ENCODE data around the gene TENM4.

The TENM4 gene

GRCh38 chr11:79068356-79068755, 372.5 kb downstream of the TENM4 start:
- H2BK15ac ChIP-seq (ENCODE audit: low read length), result no peak overlapping the region
- H3K36me3 ChIP-seq (replicated peaks in 1 of 2; ENCODE audit: control insufficient read depth in 2 of 2, insufficient read depth in 2 of 2, low read length in 2 of 2), result no peaks in the 10 kb centered on the region
- no peak overlapping the region for H2BK12ac ChIP-seq (ENCODE audit: low read length)
- no peaks in the 10 kb centered on the region for H3K79me1 ChIP-seq (ENCODE audit: low read depth, low read length)
- H3K4me3 ChIP-seq (ENCODE audit: low read length in 2 of 2), result no peak overlapping the region
- no peak overlapping the region for H3K27ac ChIP-seq (replicated peaks; ENCODE audit: low read length)
- H2BK120ac ChIP-seq (ENCODE audit: low read depth, low read length), result no peak overlapping the region
- no peak overlapping the region for H2AK5ac ChIP-seq (ENCODE audit: low read depth, low read length)
- H2BK5ac ChIP-seq (ENCODE audit: low read length), result no peak overlapping the region
- no CpG with 5 or more reads among the region's 1 CpG for WGBS, 2 donors (ENCODE audit: extremely low coverage in 2 of 2, insufficient read length in 2 of 2, insufficient replicate concordance in 1 of 2)
- no peak overlapping the region for H4K91ac ChIP-seq (ENCODE audit: low read depth, low read length, poor library complexity)
- H3K9me3 ChIP-seq (replicated peaks in 1 of 2; ENCODE audit: control insufficient read depth in 2 of 2, insufficient read depth in 1 of 2, low read depth in 1 of 2, low read length in 2 of 2), result no peaks in the 10 kb centered on the region
- peaks cover 0 to 11% of the 10 kb centered on the region in 2 donors for H3K4me1 ChIP-seq (ENCODE audit: control insufficient read depth in 2 of 2, insufficient read depth in 1 of 2, low read depth in 1 of 2, low read length in 2 of 2)
- DNase-seq (ENCODE audit: low spot score), result no peak
- H3K18ac ChIP-seq (ENCODE audit: low read length), result no peak overlapping the region
- no peak overlapping the region for H3K9ac ChIP-seq (ENCODE audit: low read depth, low read length, poor library complexity)
- H3K27me3 ChIP-seq (ENCODE audit: control insufficient read depth in 3 of 3, insufficient read depth in 3 of 3, low read depth in 1 of 3, low read length in 3 of 3), result peaks cover 0 to 2% (median 0%) of the 10 kb centered on the region in 3 experiments
- no peak overlapping the region for H3K4ac ChIP-seq (ENCODE audit: low read length)
- H3K4me2 ChIP-seq (ENCODE audit: insufficient read depth, low read length, poor library complexity, severe bottlenecking), result no peak overlapping the region
- H3K23ac ChIP-seq (ENCODE audit: low read depth, low read length, poor library complexity), result no peak overlapping the region
- no peak overlapping the region for H2AFZ ChIP-seq (ENCODE audit: low read length)
- no peak overlapping the region for H3K14ac ChIP-seq (ENCODE audit: low read length)
- no peak overlapping the region for H4K8ac ChIP-seq (ENCODE audit: low read depth, low read length)

GRCh38 chr11:79067352-79067679, 373.5 kb downstream of the TENM4 start:
- Histone ChIP-seq H2BK5ac (ENCODE audit: low read length) (no peak overlapping the region), H3K9ac (ENCODE audit: low read depth, low read length, poor library complexity) (no peak overlapping the region), H2AK5ac (ENCODE audit: low read depth, low read length) (no peak overlapping the region), H3K4ac (ENCODE audit: low read length) (no peak overlapping the region), H3K23ac (ENCODE audit: low read depth, low read length, poor library complexity) (no peak overlapping the region), H3K14ac (ENCODE audit: low read length) (no peak overlapping the region), H3K27ac (replicated peaks; ENCODE audit: low read length) (no peak overlapping the region), H2BK120ac (ENCODE audit: low read depth, low read length) (no peak overlapping the region), H2AFZ (ENCODE audit: low read length) (peak overlapping the region; percentile 62), H3K4me2 (ENCODE audit: insufficient read depth, low read length, poor library complexity, severe bottlenecking) (peak overlapping the region; percentile 38), H2BK12ac (ENCODE audit: low read length) (no peak overlapping the region), H3K79me1 (ENCODE audit: low read depth, low read length) (no peaks in the 10 kb centered on the region), H3K9me3 (replicated peaks in 1 of 2; ENCODE audit: control insufficient read depth in 2 of 2, insufficient read depth in 1 of 2, low read depth in 1 of 2, low read length in 2 of 2) (no peaks in the 10 kb centered on the region), H3K4me1 (ENCODE audit: control insufficient read depth in 2 of 2, insufficient read depth in 1 of 2, low read depth in 1 of 2, low read length in 2 of 2) (peaks cover 3 to 11% of the 10 kb centered on the region in 2 donors), H4K91ac (ENCODE audit: low read depth, low read length, poor library complexity) (no peak overlapping the region), H3K27me3 (ENCODE audit: control insufficient read depth in 3 of 3, insufficient read depth in 3 of 3, low read depth in 1 of 3, low read length in 3 of 3) (peaks cover 0 to 2% (median 0%) of the 10 kb centered on the region in 3 experiments), H3K18ac (ENCODE audit: low read length) (no peak overlapping the region), H2BK15ac (ENCODE audit: low read length) (no peak overlapping the region), H4K8ac (ENCODE audit: low read depth, low read length) (no peak overlapping the region), H3K4me3 (ENCODE audit: low read length in 2 of 2) (no peak overlapping the region), H3K36me3 (replicated peaks in 1 of 2; ENCODE audit: control insufficient read depth in 2 of 2, insufficient read depth in 2 of 2, low read length in 2 of 2) (no peaks in the 10 kb centered on the region)
- no peak for DNase-seq (ENCODE audit: low spot score)
- no CpG with 5 or more reads among the region's 6 CpGs for WGBS, 2 donors (ENCODE audit: extremely low coverage in 2 of 2, insufficient read length in 2 of 2, insufficient replicate concordance in 1 of 2)

GRCh38 chr11:79066456-79067351, 374.1 kb downstream of the TENM4 start:
- Histone ChIP-seq H3K79me1 (ENCODE audit: low read depth, low read length) (no peaks in the 10 kb centered on the region), H2BK5ac (ENCODE audit: low read length) (no peak overlapping the region), H4K91ac (ENCODE audit: low read depth, low read length, poor library complexity) (no peak overlapping the region), H2BK15ac (ENCODE audit: low read length) (peak overlapping the region; percentile 23), H3K36me3 (replicated peaks in 1 of 2; ENCODE audit: control insufficient read depth in 2 of 2, insufficient read depth in 2 of 2, low read length in 2 of 2) (no peaks in the 10 kb centered on the region), H3K9me3 (replicated peaks in 1 of 2; ENCODE audit: control insufficient read depth in 2 of 2, insufficient read depth in 1 of 2, low read depth in 1 of 2, low read length in 2 of 2) (no peaks in the 10 kb centered on the region), H2AK5ac (ENCODE audit: low read depth, low read length) (no peak overlapping the region), H4K8ac (ENCODE audit: low read depth, low read length) (peak overlapping the region; percentile 24), H3K14ac (ENCODE audit: low read length) (peak overlapping the region; percentile 97), H3K27me3 (ENCODE audit: control insufficient read depth in 3 of 3, insufficient read depth in 3 of 3, low read depth in 1 of 3, low read length in 3 of 3) (peaks cover 0 to 2% (median 0%) of the 10 kb centered on the region in 3 experiments), H3K27ac (replicated peaks; ENCODE audit: low read length) (no peak overlapping the region), H3K18ac (ENCODE audit: low read length) (peak overlapping the region; percentile 76), H3K9ac (ENCODE audit: low read depth, low read length, poor library complexity) (peak overlapping the region; percentile 78), H2BK120ac (ENCODE audit: low read depth, low read length) (no peak overlapping the region), H3K4me1 (ENCODE audit: control insufficient read depth in 2 of 2, insufficient read depth in 1 of 2, low read depth in 1 of 2, low read length in 2 of 2) (peaks cover 3 to 11% of the 10 kb centered on the region in 2 donors), H3K4me3 (ENCODE audit: low read length in 2 of 2) (peak overlapping the region in 1 of 2 donors; percentile 68), H3K4me2 (ENCODE audit: insufficient read depth, low read length, poor library complexity, severe bottlenecking) (peak overlapping the region; percentile 38), H2BK12ac (ENCODE audit: low read length) (peak overlapping the region; percentile 98), H2AFZ (ENCODE audit: low read length) (peak overlapping the region; percentile 62), H3K4ac (ENCODE audit: low read length) (no peak overlapping the region), H3K23ac (ENCODE audit: low read depth, low read length, poor library complexity) (peak overlapping the region; percentile 76)
- no CpG with 5 or more reads among the region's 28 CpGs for WGBS, 2 donors (ENCODE audit: extremely low coverage in 2 of 2, insufficient read length in 2 of 2, insufficient replicate concordance in 1 of 2)
- no peak for DNase-seq (ENCODE audit: low spot score)
